Activated T-cell treated with anti-CD3 and anti-CD28 coated beads, Interleukin-2, amount 50 U/mL, for 24 hours (primary cell): ENCODE measurements around the gene MAPK13.

Source experiments
- DNase-seq: peaks from one replicate; pipeline ENCODE4 v3.0.0-alpha.2; 2020
- H3K27ac Mint-ChIP-seq: 2 replicates; pipeline ENCODE4 v1.8.0; 2020; ENCODE audit warnings: mild to moderate bottlenecking, mixed read lengths
- H3K27me3 Mint-ChIP-seq: 2 replicates; pipeline ENCODE4 v1.8.0; 2020; ENCODE audit warnings: mixed read lengths
- H3K36me3 Mint-ChIP-seq: 2 replicates; pipeline ENCODE4 v1.8.0; 2020; ENCODE audit warnings: low read depth, mixed read lengths
- H3K4me1 Mint-ChIP-seq: 2 replicates; pipeline ENCODE4 v1.8.0; 2020; ENCODE audit warnings: low read depth, mixed read lengths
- H3K4me3 Mint-ChIP-seq: 2 replicates; pipeline ENCODE4 v1.8.0; 2020; ENCODE audit warnings: mild to moderate bottlenecking, moderate library complexity, mixed read lengths
- H3K9me3 Mint-ChIP-seq: 2 replicates; pipeline ENCODE4 v1.8.0; 2020; ENCODE audit warnings: mixed read lengths

Gene MAPK13

GRCh38 chr6:36141961-36142360 is 11.6 kb downstream of the MAPK13 start:
- peak overlapping the region; percentile 68 for H3K27ac Mint-ChIP-seq

DNA sequence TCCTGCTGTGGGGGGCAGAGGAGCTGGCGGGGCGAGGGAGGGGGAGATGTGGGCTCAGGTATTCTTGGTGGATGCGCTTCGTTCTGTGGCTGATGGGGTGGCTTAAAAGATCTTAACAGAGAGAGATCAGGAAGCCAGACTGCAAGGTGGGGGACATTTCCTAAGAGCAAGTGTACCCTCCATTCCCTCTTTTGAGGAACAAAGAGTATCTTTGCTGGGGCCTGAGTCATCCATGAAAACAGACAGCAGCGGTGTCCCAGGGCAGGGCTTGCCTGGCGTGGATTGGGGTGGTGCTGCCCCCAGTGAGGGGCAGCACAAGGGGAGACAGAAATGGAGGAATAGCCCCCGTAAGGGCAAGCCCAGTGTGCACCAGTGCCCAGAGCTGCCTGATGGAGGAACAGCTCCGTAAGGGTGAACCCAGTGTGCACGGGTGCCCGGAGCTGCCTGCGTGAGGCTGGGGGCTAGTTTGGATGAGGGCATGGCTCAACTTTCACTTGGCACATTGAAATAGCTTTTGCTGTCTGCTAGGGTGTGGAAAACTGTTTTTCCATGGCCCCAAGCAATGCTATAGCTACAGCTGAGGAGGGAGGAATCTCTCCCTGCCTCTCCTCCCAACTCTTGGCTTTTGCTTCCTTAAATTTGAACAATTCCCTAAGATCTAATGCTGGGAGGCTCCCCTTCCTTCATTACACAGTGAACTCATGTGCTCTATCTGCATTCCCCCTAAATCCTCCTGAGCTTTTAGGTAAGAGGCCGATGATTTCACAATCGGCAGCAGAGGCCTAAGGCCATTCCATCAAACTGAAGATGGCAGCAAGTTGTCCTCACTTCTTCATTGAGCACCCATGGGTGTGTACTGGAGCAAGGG is 12.9 kb downstream of the MAPK13 start:
- H3K4me1 Mint-ChIP-seq: peaks cover 31% of the 10 kb centered on the region
- no peak overlapping the region for H3K4me3 Mint-ChIP-seq
- H3K9me3 Mint-ChIP-seq: peaks cover under 1% of the 10 kb centered on the region
- H3K27ac Mint-ChIP-seq: peak overlapping the region; percentile 59
- peaks cover 40% of the 10 kb centered on the region for H3K36me3 Mint-ChIP-seq
- no peak for DNase-seq
- no peaks in the 10 kb centered on the region for H3K27me3 Mint-ChIP-seq

More at GRCh38 chr6:36141961-36142360, 11.6 kb downstream of the MAPK13 start:
- peaks cover 50% of the 10 kb centered on the region for H3K36me3 Mint-ChIP-seq
- H3K4me3 Mint-ChIP-seq: no peak overlapping the region
- DNase-seq: no peak
- H3K27me3 Mint-ChIP-seq: no peaks in the 10 kb centered on the region
- peaks cover 29% of the 10 kb centered on the region for H3K4me1 Mint-ChIP-seq
- no peaks in the 10 kb centered on the region for H3K9me3 Mint-ChIP-seq

- H3K36me3 Mint-ChIP-seq: peaks cover 21% of the 10 kb centered on the region
- peaks cover 23% of the 10 kb centered on the region for H3K4me1 Mint-ChIP-seq
- H3K27me3 Mint-ChIP-seq: no peaks in the 10 kb centered on the region
- no peak overlapping the region for H3K27ac Mint-ChIP-seq
- no peak for DNase-seq
- H3K4me3 Mint-ChIP-seq: no peak overlapping the region
- H3K9me3 Mint-ChIP-seq: peaks cover 6% of the 10 kb centered on the region
These were observed 15.2 kb downstream of the MAPK13 start for GRCh38 chr6:36145495-36145894.

DNA sequence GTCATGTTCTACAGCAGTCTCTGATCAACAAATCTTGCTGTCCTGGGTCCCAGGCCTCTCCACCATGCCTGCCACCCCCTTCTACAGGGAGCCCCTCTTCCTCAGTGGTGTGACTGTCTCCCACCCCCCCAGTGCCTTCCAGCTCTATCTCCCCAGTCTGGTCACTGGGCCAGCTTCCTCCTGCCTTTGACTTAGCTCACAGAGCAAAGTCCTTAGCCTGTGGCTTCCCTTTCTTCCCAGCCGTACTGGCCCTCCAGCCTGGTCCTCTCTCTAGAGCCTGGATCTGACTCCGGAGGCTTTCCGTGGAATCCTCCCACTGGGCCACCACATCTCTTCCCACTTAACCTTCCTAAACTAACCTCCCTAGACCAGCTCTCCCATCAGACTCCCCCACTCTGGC is 17.0 kb downstream of the MAPK13 start:
- peaks cover 6% of the 10 kb centered on the region for H3K9me3 Mint-ChIP-seq
- no peak overlapping the region for H3K27ac Mint-ChIP-seq
- H3K4me3 Mint-ChIP-seq: no peak overlapping the region
- no peaks in the 10 kb centered on the region for H3K27me3 Mint-ChIP-seq
- H3K4me1 Mint-ChIP-seq: peaks cover 10% of the 10 kb centered on the region
- H3K36me3 Mint-ChIP-seq: peaks cover 6% of the 10 kb centered on the region
- DNase-seq: no peak

DNA sequence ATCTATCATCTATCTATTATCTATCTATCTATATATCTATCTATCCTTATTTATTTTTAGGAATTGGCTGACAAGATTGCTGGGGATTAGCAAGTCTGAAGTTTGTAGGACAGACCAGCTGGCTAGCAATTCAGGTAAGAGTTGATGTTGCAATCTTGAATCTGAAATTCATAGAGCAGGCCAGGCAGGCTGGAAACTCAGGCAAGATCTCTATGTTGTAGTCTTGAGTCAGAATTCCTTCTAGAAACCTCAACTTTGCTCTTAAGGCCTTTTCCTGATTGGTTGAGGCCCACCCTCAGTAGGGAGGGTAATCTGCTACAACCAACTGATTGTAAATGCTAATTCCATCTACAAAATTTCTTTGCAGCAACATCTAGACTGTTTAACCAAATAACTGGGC is 19.2 kb downstream of the MAPK13 start:
- DNase-seq: no peak
- Mint-ChIP-seq H3K4me1 (peaks cover 10% of the 10 kb centered on the region), H3K9me3 (peaks cover 6% of the 10 kb centered on the region), H3K4me3 (no peak overlapping the region), H3K27me3 (no peaks in the 10 kb centered on the region), H3K27ac (no peak overlapping the region), H3K36me3 (peaks cover 5% of the 10 kb centered on the region)

DNA sequence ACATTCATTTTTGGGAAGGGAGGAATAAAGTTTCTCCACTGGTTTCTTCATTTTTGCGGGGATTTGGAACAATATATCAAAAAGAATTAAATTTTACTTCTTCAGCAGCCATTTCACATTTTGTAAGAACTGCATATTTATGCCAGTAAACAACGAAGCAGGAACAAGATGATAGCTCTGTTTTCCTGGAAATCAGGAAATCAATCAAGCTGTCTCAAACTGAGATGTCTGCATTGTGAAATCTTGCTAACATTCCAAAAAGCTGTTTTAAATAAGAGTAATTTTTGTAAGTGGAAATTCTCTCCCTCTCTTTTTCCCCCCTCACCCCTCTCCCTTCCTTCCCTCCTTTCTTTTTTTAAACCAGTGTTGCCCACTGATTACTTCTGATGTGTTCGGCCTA is 20.0 kb downstream of the MAPK13 start:
- Mint-ChIP-seq H3K27me3 (no peaks in the 10 kb centered on the region), H3K4me1 (peaks cover 10% of the 10 kb centered on the region), H3K9me3 (peaks cover 6% of the 10 kb centered on the region), H3K36me3 (peaks cover 5% of the 10 kb centered on the region), H3K4me3 (no peak overlapping the region), H3K27ac (no peak overlapping the region)
- no peak for DNase-seq

- H3K4me3 Mint-ChIP-seq: no peak overlapping the region
- H3K27me3 Mint-ChIP-seq: no peaks in the 10 kb centered on the region
- no peak for DNase-seq
- no peak overlapping the region for H3K27ac Mint-ChIP-seq
- H3K4me1 Mint-ChIP-seq: peaks cover 4% of the 10 kb centered on the region
- H3K9me3 Mint-ChIP-seq: peaks cover 10% of the 10 kb centered on the region
- peaks cover 2% of the 10 kb centered on the region for H3K36me3 Mint-ChIP-seq
These were observed 24.0 kb downstream of the MAPK13 start for GRCh38 chr6:36154286-36154685.

- H3K4me1 Mint-ChIP-seq: peaks cover under 1% of the 10 kb centered on the region
- H3K9me3 Mint-ChIP-seq: peaks cover 11% of the 10 kb centered on the region
- peaks cover 6% of the 10 kb centered on the region for H3K36me3 Mint-ChIP-seq
- no peak overlapping the region for H3K27ac Mint-ChIP-seq
- H3K27me3 Mint-ChIP-seq: no peaks in the 10 kb centered on the region
- DNase-seq: no peak
- no peak overlapping the region for H3K4me3 Mint-ChIP-seq
These were observed 25.3 kb downstream of the MAPK13 start for GRCh38 chr6:36155662-36156061.

DNA sequence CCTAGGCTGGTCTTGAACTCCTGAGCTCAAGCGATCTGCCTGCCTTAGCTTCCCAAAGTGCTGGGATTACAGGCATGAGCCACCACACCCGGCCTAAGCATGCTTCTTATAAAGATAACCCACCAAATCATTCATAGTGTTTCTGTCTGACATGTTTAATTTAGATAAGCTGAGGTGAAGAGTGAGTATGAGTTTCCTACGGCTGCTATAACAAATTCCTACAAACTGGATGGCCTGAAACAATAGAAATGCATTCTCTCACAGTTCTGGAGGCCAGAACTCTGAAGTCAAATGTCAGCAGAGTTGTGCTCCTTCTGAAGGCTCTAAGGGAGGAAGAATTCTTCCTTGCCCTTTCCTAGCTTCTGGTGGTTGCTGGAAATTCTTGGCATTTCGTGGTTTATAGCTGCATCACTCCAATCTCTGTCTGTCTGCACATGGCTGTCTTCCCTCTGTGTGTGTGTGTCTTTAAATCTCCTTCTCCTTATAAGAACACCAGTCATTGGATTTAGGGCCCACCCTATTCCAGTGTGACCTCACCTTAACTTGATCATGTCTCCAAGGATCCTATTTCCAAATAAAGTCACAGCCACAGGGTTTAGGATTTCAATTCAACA is 29.9 kb downstream of the MAPK13 start:
- Mint-ChIP-seq H3K36me3 (peaks cover 6% of the 10 kb centered on the region), H3K4me1 (no peaks in the 10 kb centered on the region), H3K27me3 (no peaks in the 10 kb centered on the region), H3K9me3 (peaks cover 11% of the 10 kb centered on the region), H3K27ac (no peak overlapping the region), H3K4me3 (no peak overlapping the region)
- DNase-seq: no peak

- no peak for DNase-seq
- H3K4me1 Mint-ChIP-seq: peaks cover 21% of the 10 kb centered on the region
- no peak overlapping the region for H3K4me3 Mint-ChIP-seq
- no peaks in the 10 kb centered on the region for H3K36me3 Mint-ChIP-seq
- H3K9me3 Mint-ChIP-seq: no peaks in the 10 kb centered on the region
- H3K27me3 Mint-ChIP-seq: no peaks in the 10 kb centered on the region
- peak overlapping the region; percentile 68 for H3K27ac Mint-ChIP-seq
These were observed 39.0 kb downstream of the MAPK13 start for GRCh38 chr6:36169023-36170007.

DNA sequence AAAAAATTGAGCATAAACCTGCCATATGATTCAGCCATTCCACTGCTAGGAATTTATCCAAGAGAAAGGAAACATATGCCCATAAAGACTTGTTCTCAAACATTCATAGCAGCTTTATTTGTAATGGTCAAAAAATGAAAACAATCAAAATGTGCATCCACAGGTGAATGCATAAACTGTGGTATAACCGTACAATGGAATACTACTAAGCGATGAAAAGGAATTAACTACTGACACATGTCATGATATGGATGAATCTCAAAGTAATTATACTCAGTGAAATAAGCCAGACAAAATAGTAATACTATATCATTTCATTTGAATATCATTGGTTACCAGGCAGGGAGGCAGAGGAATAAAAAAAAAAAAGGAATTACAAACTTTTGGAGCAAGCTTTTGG is 40.4 kb downstream of the MAPK13 start:
- H3K27ac Mint-ChIP-seq: no peak overlapping the region
- no peak overlapping the region for H3K4me3 Mint-ChIP-seq
- no peaks in the 10 kb centered on the region for H3K36me3 Mint-ChIP-seq
- H3K4me1 Mint-ChIP-seq: peaks cover 21% of the 10 kb centered on the region
- DNase-seq: no peak
- no peaks in the 10 kb centered on the region for H3K27me3 Mint-ChIP-seq
- H3K9me3 Mint-ChIP-seq: no peaks in the 10 kb centered on the region

- Mint-ChIP-seq H3K9me3 (no peaks in the 10 kb centered on the region), H3K27me3 (no peaks in the 10 kb centered on the region), H3K4me1 (peaks cover 21% of the 10 kb centered on the region), H3K36me3 (no peaks in the 10 kb centered on the region), H3K27ac (no peak overlapping the region), H3K4me3 (no peak overlapping the region)
- DNase-seq: no peak
These were observed 41.3 kb downstream of the MAPK13 start for GRCh38 chr6:36171573-36171972.

DNA sequence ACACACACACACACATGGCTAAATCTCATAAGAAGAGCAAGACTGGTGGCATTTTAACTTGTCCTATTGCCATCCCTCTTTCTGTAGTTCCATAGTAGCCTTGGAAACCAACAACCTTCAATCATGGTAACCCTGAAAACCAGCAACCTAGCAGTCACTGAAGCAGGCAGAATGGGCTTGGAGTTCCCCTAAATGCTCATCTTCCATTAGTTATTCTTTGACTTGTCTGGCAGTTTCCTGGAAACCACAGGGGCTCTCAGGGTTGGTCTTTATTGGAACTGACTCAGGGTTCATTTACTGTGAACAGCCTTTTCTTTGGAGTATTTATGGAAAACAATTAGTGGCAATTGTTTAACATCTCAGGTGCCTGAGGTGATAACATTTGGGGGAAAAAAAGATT is 46.9 kb downstream of the MAPK13 start:
- Mint-ChIP-seq H3K27ac (peak overlapping the region; percentile 44), H3K4me1 (peaks cover 9% of the 10 kb centered on the region), H3K4me3 (no peak overlapping the region), H3K36me3 (peaks cover 18% of the 10 kb centered on the region), H3K9me3 (peaks cover 12% of the 10 kb centered on the region), H3K27me3 (no peaks in the 10 kb centered on the region)
- DNase-seq: no peak

GRCh38 chr6:36178544-36178943 is 48.2 kb downstream of the MAPK13 start:
- H3K36me3 Mint-ChIP-seq: peaks cover 18% of the 10 kb centered on the region
- H3K4me1 Mint-ChIP-seq: peaks cover 7% of the 10 kb centered on the region

More at GRCh38 chr6:36178544-36178943, 48.2 kb downstream of the MAPK13 start:
- Mint-ChIP-seq H3K4me3 (no peak overlapping the region), H3K9me3 (peaks cover 12% of the 10 kb centered on the region), H3K27me3 (no peaks in the 10 kb centered on the region), H3K27ac (no peak overlapping the region)
- DNase-seq: no peak
